Thyroid gland (tissue), 4 donors: ENCODE data around the gene AR. TPM values are rescaled to one million over a fixed set of nuclear protein-coding genes. Genes with fewer than 3 reads are reported as not detected.

Source experiments
- DNase-seq, 2 donors: peaks; one replicate each; pipeline ENCODE4 v3.0.0-alpha.2; 2019
- H3K27ac ChIP-seq, 3 donors: fragments of 200-600 bp; sonication (generic); 1 replicate in 2 of 3; 2 replicates in 1 of 3; pipeline ENCODE4 v1.5.1; 2016 to 2019; ENCODE audit warnings: mild to moderate bottlenecking in 1 of 3, moderate library complexity in 1 of 3
- H3K27me3 ChIP-seq: fragments of 200-600 bp; sonication (generic); one replicate; pipeline ENCODE4 v1.5.1; 2019
- H3K36me3 ChIP-seq, 2 donors: fragments of 200-600 bp; sonication (generic); one replicate each; pipeline ENCODE4 v1.5.1; 2016 to 2019
- H3K4me1 ChIP-seq, 2 donors: fragments of 200-600 bp; sonication (generic); one replicate each; pipeline ENCODE4 v1.5.1; 2017 to 2019
- H3K4me3 ChIP-seq, 3 donors: fragments of 200-600 bp; sonication (generic); replicated peaks in 1 of 3; 1 replicate in 2 of 3; 2 replicates in 1 of 3; pipeline ENCODE4 v1.5.1; 2016; ENCODE audit warnings: mild to moderate bottlenecking in 1 of 3
- H3K9me3 ChIP-seq: fragments of 200-600 bp; sonication (generic); one replicate; pipeline ENCODE4 v1.5.1; 2017
- CTCF ChIP-seq, 6 experiments: fragments of 200-600 bp in 3 of 6; fragments of 450-650 bp in 3 of 6; sonication (generic) in 3 of 6; IDR thresholded peaks; one replicate each; pipeline ENCODE4 v1.5.1; 2016 to 2019; ENCODE audit warnings: antibody characterized with exemption in 6 of 6, mild to moderate bottlenecking in 2 of 6, inconsistent platforms in 1 of 6, moderate library complexity in 1 of 6
- POLR2A ChIP-seq, 2 donors: fragments of 450-650 bp; IDR thresholded peaks; one replicate each; pipeline ENCODE4 v1.6.1; 2017; ENCODE audit warnings: antibody characterized with exemption in 2 of 2, mild to moderate bottlenecking in 2 of 2, moderate library complexity in 1 of 2
- WGBS, 2 donors: methylation state at CpG; one replicate each; pipeline ENCODE4 v1.1.5; 2017; 5-methylcytosine and 5-hydroxymethylcytosine counted together
- intact Hi-C: fragments of 100-400 bp; cut with DNase I; formaldehyde crosslinking; loops from one replicate; pipeline ENCODE4 v1.15.1; 2023
- total RNA-seq, 4 donors: library from RNA; depleted of rRNA; stranded (reverse); fragments of >200 nt; gene quantifications; one replicate each; pipeline ENCODE4 v1.2.3, GENCODE V29; 2016

The AR gene
- total RNA-seq, 4 donors from 2014 or later = 5.2 to 15.0 (median 11.6) TPM

- H3K36me3 ChIP-seq = no peaks in the 10 kb centered on the region
- no peaks in the 10 kb centered on the region for H3K9me3 ChIP-seq
- H3K27me3 ChIP-seq = no peaks in the 10 kb centered on the region
- no peak overlapping the region for H3K27ac ChIP-seq
- no peak for DNase-seq
- no peak for TF ChIP-seq CTCF (IDR thresholded peaks at IDR 0.05)
- intact Hi-C loops = no loop called here
- no peak overlapping the region for H3K4me3 ChIP-seq
- H3K4me1 ChIP-seq = no peaks in the 10 kb centered on the region
Measured at GRCh38 chrX:67538383-67538782, 5.4 kb upstream of the AR start.

GRCh38 chrX:67544281-67545035 lies 637 bp downstream of the AR start:
- Histone ChIP-seq H3K4me3 (peak overlapping the region in 2 of 3 donors; percentile 22 to 23), H3K36me3 (no peaks in the 10 kb centered on the region), H3K9me3 (no peaks in the 10 kb centered on the region), H3K27ac (peak overlapping the region; percentile 57 to 68 (median 65)), H3K27me3 (no peaks in the 10 kb centered on the region), H3K4me1 (no peaks in the 10 kb centered on the region)
- peak; percentile 42 to 49 for DNase-seq
- no peak for TF ChIP-seq POLR2A (IDR thresholded peaks at IDR 0.05)
- no peak for TF ChIP-seq CTCF (IDR thresholded peaks at IDR 0.05)
- intact Hi-C loops = no loop called here
- WGBS, 2 donors = 1 to 3% methylated on average over 9 to 16 of the region's 30 CpGs

- intact Hi-C loops = no loop called here
- H3K27me3 ChIP-seq = no peaks in the 10 kb centered on the region
- TF ChIP-seq POLR2A (IDR thresholded peaks at IDR 0.05) (no peak), CTCF (IDR thresholded peaks at IDR 0.05) (no peak)
- 0% methylated on average over 1 to 8 of the region's 35 CpGs for WGBS, 2 donors
- peak overlapping the region in 1 of 3 donors; percentile 27 for H3K27ac ChIP-seq
- H3K4me3 ChIP-seq = peak overlapping the region in 2 of 3 donors; percentile 13 to 30
- no peaks in the 10 kb centered on the region for H3K36me3 ChIP-seq
- H3K4me1 ChIP-seq = no peaks in the 10 kb centered on the region
- DNase-seq = peak; percentile 17 to 23
- H3K9me3 ChIP-seq = no peaks in the 10 kb centered on the region
Measured at GRCh38 chrX:67545036-67545821, 1.4 kb downstream of the AR start.

- 0 to 6% methylated on average over 2 to 12 of the region's 41 CpGs for WGBS, 2 donors
- no peaks in the 10 kb centered on the region for H3K27me3 ChIP-seq
- intact Hi-C loops = no loop called here
- no peaks in the 10 kb centered on the region for H3K9me3 ChIP-seq
- H3K27ac ChIP-seq = peak overlapping the region in 1 of 3 donors; percentile 27
- H3K36me3 ChIP-seq = no peaks in the 10 kb centered on the region
- DNase-seq = peak; percentile 24 to 45
- no peaks in the 10 kb centered on the region for H3K4me1 ChIP-seq
- H3K4me3 ChIP-seq = peak overlapping the region in 1 of 3 donors; percentile 30
- TF ChIP-seq POLR2A (IDR thresholded peaks at IDR 0.05) = no peak
- no peak for TF ChIP-seq CTCF (IDR thresholded peaks at IDR 0.05)
Measured at GRCh38 chrX:67545893-67546495, 2.2 kb downstream of the AR start.
